HEK293T (cell line): ENCODE data around the gene ZHX3.

Source experiments
- CTCF ChIA-PET: fragments of 350-600 bp; formaldehyde crosslinking; extraction: SDS; loops from one replicate; lab custom pipeline; 2021; ENCODE audit warnings: antibody characterized with exemption, inconsistent platforms; lab: Yijun Ruan, JAX
- POLR2A ChIA-PET: fragments of 350-600 bp; formaldehyde crosslinking; extraction: SDS; loops from one replicate; lab custom pipeline; 2020; ENCODE audit warnings: antibody characterized with exemption, inconsistent platforms; lab: Yijun Ruan, JAX
- DNase-seq: peaks from one replicate; pipeline ENCODE4 v3.0.0; 2012; ENCODE audit warnings: mixed read lengths; ENCODE audit errors: extremely low spot score
- ARNT ChIP-seq: fragments of 450-650 bp; IDR thresholded peaks from 2 replicates; pipeline ENCODE4 v1.6.1; 2017; ENCODE audit warnings: mild to moderate bottlenecking
- BHLHE40 ChIP-seq: fragments of 450-650 bp; IDR thresholded peaks from 2 replicates; pipeline ENCODE4 v1.6.1; 2016; ENCODE audit warnings: mild to moderate bottlenecking, moderate library complexity, borderline replicate concordance
- CTBP1 ChIP-seq: fragments of 450-650 bp; IDR thresholded peaks from 2 replicates; pipeline ENCODE4 v1.6.1; 2016; ENCODE audit warnings: borderline replicate concordance
- ELF4 ChIP-seq: fragments of 450-650 bp; IDR thresholded peaks from 2 replicates; pipeline ENCODE4 v1.6.1; 2017; ENCODE audit warnings: antibody characterized with exemption
- FOXA1 ChIP-seq: fragments of 450-650 bp; IDR thresholded peaks from 2 replicates; pipeline ENCODE4 v1.6.1; 2016; ENCODE audit warnings: mild to moderate bottlenecking
- FOXK2 ChIP-seq: fragments of 450-650 bp; IDR thresholded peaks from 2 replicates; pipeline ENCODE4 v1.6.1; 2016; ENCODE audit warnings: mild to moderate bottlenecking
- FOXM1 ChIP-seq: fragments of 450-650 bp; IDR thresholded peaks from 2 replicates; pipeline ENCODE4 v1.6.1; 2017; ENCODE audit warnings: mild to moderate bottlenecking, borderline replicate concordance
- HDGF ChIP-seq: fragments of 450-650 bp; IDR thresholded peaks from 2 replicates; pipeline ENCODE4 v1.6.1; 2017; ENCODE audit warnings: antibody characterized with exemption, borderline replicate concordance
- L3MBTL2 ChIP-seq: fragments of 450-650 bp; conservative IDR thresholded peaks from 2 replicates; pipeline ENCODE4 v1.6.1; 2016; ENCODE audit warnings: mild to moderate bottlenecking
- LEF1 ChIP-seq: fragments of 450-650 bp; IDR thresholded peaks from 2 replicates; pipeline ENCODE4 v1.6.1; 2017; ENCODE audit warnings: mild to moderate bottlenecking, borderline replicate concordance
- NFRKB ChIP-seq: fragments of 450-650 bp; IDR thresholded peaks from 2 replicates; pipeline ENCODE4 v1.6.1; 2016; ENCODE audit warnings: mild to moderate bottlenecking, moderate library complexity
- PKNOX1 ChIP-seq: fragments of 450-650 bp; IDR thresholded peaks from 2 replicates; pipeline ENCODE4 v1.6.1; 2016
- SP1 ChIP-seq: fragments of 450-650 bp; IDR thresholded peaks from 2 replicates; pipeline ENCODE4 v1.6.1; 2017
- SUZ12 ChIP-seq: fragments of 450-650 bp; IDR thresholded peaks from 2 replicates; pipeline ENCODE4 v1.6.1; 2016; ENCODE audit warnings: mild to moderate bottlenecking
- TARDBP ChIP-seq: fragments of 450-650 bp; IDR thresholded peaks from 2 replicates; pipeline ENCODE4 v1.6.1; 2016
- ZNF384 ChIP-seq: fragments of 450-650 bp; IDR thresholded peaks from 2 replicates; pipeline ENCODE4 v1.6.1; 2016

ZHX3 gene

GRCh38 chr20:41160686-41161085, 156.8 kb downstream of the ZHX3 start:
- CTCF ChIA-PET: no interaction called here
- TF ChIP-seq ELF4: no peak
- TF ChIP-seq L3MBTL2: no peak
- TF ChIP-seq CTBP1: no peak
- no peak for TF ChIP-seq HDGF
- DNase-seq: no peak
- POLR2A ChIA-PET: interaction anchor here (1.2 kb wide), 1 partner anchor 23 kb away, joined by 3 read pairs; the partner anchor contains the start of gene PLCG1

- CTCF ChIA-PET: no interaction called here
- no peak for TF ChIP-seq NFRKB
- POLR2A ChIA-PET: interaction anchor here (1.2 kb wide), 1 partner anchor 22 kb away, joined by 3 read pairs; the partner anchor contains the start of gene PLCG1
- DNase-seq: no peak
Measured at GRCh38 chr20:41159547-41159946, 158.0 kb downstream of the ZHX3 start.

- DNase-seq: no peak
- POLR2A ChIA-PET: interaction anchor here (1.3 kb wide), 1 partner anchor 21 kb away, joined by 3 read pairs; the partner anchor contains the start of gene PLCG1
- CTCF ChIA-PET: interaction anchor here (0.6 to 0.8 kb wide), 2 partner anchors 15 to 22 kb away, joined by 3 read pairs; no protein-coding TSS in a partner anchor
- no peak for TF ChIP-seq NFRKB
- TF ChIP-seq ARNT: no peak
- no peak for TF ChIP-seq SUZ12
- TF ChIP-seq PKNOX1: no peak
- TF ChIP-seq FOXK2: no peak
- no peak for TF ChIP-seq BHLHE40
- no peak for TF ChIP-seq CTBP1
- no peak for TF ChIP-seq ELF4
- TF ChIP-seq ZNF384: no peak
- TF ChIP-seq TARDBP: no peak
- no peak for TF ChIP-seq HDGF
- no peak for TF ChIP-seq L3MBTL2
- TF ChIP-seq FOXA1: no peak
- TF ChIP-seq FOXM1: no peak
- no peak for TF ChIP-seq LEF1
- TF ChIP-seq SP1: no peak
Measured at GRCh38 chr20:41158082-41158625, 159.4 kb downstream of the ZHX3 start.

GRCh38 chr20:41155261-41155660, 162.3 kb downstream of the ZHX3 start:
- POLR2A ChIA-PET: interaction anchor here (1.3 kb wide), 1 partner anchor 8 kb away, joined by 3 read pairs; no protein-coding TSS in a partner anchor
- no peak for DNase-seq
- CTCF ChIA-PET: no interaction called here
- no peak for TF ChIP-seq ARNT
- no peak for TF ChIP-seq ZNF384
- no peak for TF ChIP-seq L3MBTL2
- TF ChIP-seq TARDBP: no peak
- no peak for TF ChIP-seq SUZ12
- no peak for TF ChIP-seq LEF1
- TF ChIP-seq HDGF: no peak
- no peak for TF ChIP-seq SP1

GRCh38 chr20:41154436-41155176, 162.9 kb downstream of the ZHX3 start:
- POLR2A ChIA-PET: interaction anchor here (1.3 kb wide), 1 partner anchor 8 kb away, joined by 3 read pairs; no protein-coding TSS in a partner anchor
- CTCF ChIA-PET: interaction anchor here (0.6 kb wide), 1 partner anchor 8 kb away, joined by 3 read pairs; no protein-coding TSS in a partner anchor
- no peak for TF ChIP-seq FOXA1
- no peak for TF ChIP-seq ELF4
- no peak for TF ChIP-seq FOXK2
- TF ChIP-seq NFRKB: no peak
- TF ChIP-seq SP1: no peak
- TF ChIP-seq LEF1: no peak
- TF ChIP-seq TARDBP: no peak
- no peak for TF ChIP-seq BHLHE40
- TF ChIP-seq ZNF384: no peak
- DNase-seq: no peak

- CTCF ChIA-PET: interaction anchor here (1.9 kb wide), 1 partner anchor 17 kb away, joined by 6 read pairs; no protein-coding TSS in a partner anchor
- DNase-seq: no peak
- TF ChIP-seq LEF1: no peak
- no peak for TF ChIP-seq FOXA1
- TF ChIP-seq TARDBP: no peak
- no peak for TF ChIP-seq PKNOX1
- no peak for TF ChIP-seq SUZ12
- no peak for TF ChIP-seq L3MBTL2
- TF ChIP-seq HDGF: no peak
- no peak for TF ChIP-seq SP1
- TF ChIP-seq ZNF384: no peak
- TF ChIP-seq CTBP1: no peak
- no peak for TF ChIP-seq FOXM1
- no peak for TF ChIP-seq NFRKB
- TF ChIP-seq BHLHE40: no peak
- POLR2A ChIA-PET: no interaction called here
Measured at GRCh38 chr20:41152108-41152757, 165.3 kb downstream of the ZHX3 start.
